ENCODE results near the gene ATAD3C.

The ATAD3C gene

GRCh38 chr1:1437033-1437903 lies 12.2 kb upstream of the ATAD3C start:
- in situ Hi-C loops (cut with MboI; ENCODE audit: low pct_unique_long_range_greater_than_20kb, low sequenced_read_pairs, unreplicated experiment) = no loop called here
- DNase-seq (ENCODE audit: low spot score) = peak; percentile 34
- TF ChIP-seq, protein P1, sequence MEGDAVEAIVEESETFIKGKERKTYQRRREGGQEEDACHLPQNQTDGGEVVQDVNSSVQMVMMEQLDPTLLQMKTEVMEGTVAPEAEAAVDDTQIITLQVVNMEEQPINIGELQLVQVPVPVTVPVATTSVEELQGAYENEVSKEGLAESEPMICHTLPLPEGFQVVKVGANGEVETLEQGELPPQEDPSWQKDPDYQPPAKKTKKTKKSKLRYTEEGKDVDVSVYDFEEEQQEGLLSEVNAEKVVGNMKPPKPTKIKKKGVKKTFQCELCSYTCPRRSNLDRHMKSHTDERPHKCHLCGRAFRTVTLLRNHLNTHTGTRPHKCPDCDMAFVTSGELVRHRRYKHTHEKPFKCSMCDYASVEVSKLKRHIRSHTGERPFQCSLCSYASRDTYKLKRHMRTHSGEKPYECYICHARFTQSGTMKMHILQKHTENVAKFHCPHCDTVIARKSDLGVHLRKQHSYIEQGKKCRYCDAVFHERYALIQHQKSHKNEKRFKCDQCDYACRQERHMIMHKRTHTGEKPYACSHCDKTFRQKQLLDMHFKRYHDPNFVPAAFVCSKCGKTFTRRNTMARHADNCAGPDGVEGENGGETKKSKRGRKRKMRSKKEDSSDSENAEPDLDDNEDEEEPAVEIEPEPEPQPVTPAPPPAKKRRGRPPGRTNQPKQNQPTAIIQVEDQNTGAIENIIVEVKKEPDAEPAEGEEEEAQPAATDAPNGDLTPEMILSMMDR (IDR thresholded peaks at IDR 0.05; ENCODE audit: extremely low read depth, insufficient read depth, missing control alignments) = no peak

GRCh38 chr1:1437904-1438376 lies 11.5 kb upstream of the ATAD3C start:
- in situ Hi-C loops (cut with MboI; ENCODE audit: low pct_unique_long_range_greater_than_20kb, low sequenced_read_pairs, unreplicated experiment) = no loop called here
- peak; percentile 71 for DNase-seq (ENCODE audit: low spot score)
- TF ChIP-seq, protein P1 (IDR thresholded peaks at IDR 0.05; ENCODE audit: extremely low read depth, insufficient read depth, missing control alignments) = peak; percentile 13

DNA sequence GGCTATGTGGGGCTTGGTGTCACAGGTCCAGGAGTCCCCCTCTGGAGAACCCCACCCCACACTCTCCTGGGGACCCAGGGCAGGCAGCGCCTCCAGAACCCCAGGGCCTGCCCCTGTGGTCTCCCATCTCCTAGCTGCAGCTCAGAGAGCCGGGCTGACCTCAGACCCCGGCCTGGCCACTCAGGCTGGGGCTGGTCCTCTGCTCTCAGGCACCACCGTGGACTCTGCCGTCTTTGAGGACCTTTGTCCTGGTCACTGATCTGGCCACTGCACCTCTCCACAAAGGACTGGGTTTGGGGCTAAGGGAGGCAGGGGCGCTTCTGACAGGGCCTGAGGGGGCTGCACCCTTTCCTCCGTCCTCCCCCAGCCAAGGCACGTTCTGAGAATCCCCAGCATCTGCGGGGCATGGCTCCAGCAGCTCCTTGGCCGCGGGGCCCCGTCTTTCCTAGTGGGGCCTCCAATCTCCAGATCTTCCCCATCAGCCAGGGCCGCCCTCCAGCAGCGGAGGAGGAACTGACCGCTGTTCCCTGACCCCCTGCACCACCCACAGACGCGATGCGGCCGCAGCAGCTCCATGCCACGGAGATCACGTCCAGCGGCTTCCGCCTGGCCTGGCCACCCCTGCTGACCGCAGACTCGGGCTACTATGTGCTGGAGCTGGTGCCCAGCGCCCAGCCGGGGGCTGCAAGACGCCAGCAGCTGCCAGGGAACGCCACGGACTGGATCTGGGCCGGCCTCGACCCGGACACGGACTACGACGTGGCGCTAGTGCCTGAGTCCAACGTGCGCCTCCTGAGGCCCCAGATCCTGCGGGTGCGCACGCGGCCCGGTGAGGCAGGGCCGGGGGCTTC lies 10.7 kb upstream of the ATAD3C start:
- in situ Hi-C loops (cut with MboI; ENCODE audit: low pct_unique_long_range_greater_than_20kb, low sequenced_read_pairs, unreplicated experiment) = no loop called here
- TF ChIP-seq, protein P1 (IDR thresholded peaks at IDR 0.05; ENCODE audit: extremely low read depth, insufficient read depth, missing control alignments) = no peak
- DNase-seq (ENCODE audit: low spot score) = peak; percentile 39

DNA sequence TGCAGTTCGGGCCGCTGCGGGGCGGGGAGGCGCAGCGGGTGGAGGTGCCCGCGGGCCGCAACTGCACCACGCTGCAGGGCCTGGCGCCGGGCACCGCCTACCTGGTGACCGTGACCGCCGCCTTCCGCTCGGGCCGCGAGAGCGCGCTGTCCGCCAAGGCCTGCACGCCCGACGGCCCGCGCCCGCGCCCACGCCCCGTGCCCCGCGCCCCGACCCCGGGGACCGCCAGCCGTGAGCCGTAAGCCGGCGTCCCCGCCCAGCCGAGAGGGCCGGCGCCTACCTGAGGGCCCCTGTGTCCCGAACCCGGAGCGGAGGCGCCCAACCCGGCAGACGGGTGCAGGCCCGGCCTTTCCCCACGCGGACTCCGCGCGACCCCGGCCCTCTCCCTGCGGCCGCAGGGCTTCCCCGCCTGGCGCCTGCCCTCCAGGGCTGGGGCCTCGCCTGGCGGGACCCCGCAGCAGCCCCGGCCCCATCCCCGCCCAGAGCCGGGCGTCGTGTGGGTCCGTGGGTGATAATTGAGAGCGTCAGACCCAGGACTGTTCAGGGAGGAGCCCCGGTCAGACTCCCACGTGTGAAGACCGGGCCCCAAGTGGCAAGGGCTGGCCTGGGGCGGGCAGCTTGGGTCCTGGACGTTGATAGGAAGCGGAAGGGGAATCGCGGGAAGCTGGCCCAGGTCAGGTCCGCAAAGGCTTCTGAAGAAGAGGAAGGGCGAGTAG lies 9.8 kb upstream of the ATAD3C start:
- in situ Hi-C loops (cut with MboI; ENCODE audit: low pct_unique_long_range_greater_than_20kb, low sequenced_read_pairs, unreplicated experiment) = no loop called here
- DNase-seq (ENCODE audit: low spot score) = no peak
- TF ChIP-seq, protein P1 (IDR thresholded peaks at IDR 0.05; ENCODE audit: extremely low read depth, insufficient read depth, missing control alignments) = no peak

DNA sequence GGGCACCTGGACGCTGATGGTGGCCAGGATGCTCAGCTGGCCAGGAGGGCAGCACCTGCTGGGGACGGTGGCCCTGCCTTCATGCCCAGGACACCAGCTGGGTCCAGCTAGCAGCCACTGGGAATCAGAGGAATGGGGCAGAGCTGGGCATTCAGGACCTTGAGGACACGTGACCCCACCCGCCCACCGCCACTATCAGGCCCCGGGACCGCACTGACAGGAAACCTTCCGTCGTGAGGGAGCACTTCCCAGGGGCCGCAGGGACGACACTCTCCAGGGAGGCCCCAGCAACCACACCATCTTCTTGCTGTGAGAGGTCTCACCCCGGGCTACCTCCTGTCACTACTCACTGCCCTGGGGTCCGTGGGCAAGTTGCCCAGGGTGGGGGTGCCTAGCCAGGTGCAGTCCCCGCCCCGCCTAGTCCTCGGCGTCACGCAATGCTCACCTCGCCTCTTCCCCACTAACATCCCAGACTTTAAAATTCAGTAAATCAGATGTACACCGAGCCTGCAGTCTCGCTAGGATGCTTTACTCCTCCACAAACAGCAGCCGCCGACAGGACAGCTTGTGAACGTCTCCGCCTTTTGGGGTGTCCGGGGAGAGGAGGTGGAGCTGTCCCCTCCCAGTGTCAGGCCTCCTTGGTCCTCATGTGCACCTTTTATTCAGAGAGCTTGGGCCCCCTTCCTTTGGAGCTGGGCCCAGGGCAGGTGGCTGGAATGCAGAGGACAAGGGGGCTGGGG lies 9.1 kb upstream of the ATAD3C start:
- no peak for DNase-seq (ENCODE audit: low spot score)
- TF ChIP-seq, protein P1 (IDR thresholded peaks at IDR 0.05; ENCODE audit: extremely low read depth, insufficient read depth, missing control alignments) = no peak
- in situ Hi-C loops (cut with MboI; ENCODE audit: low pct_unique_long_range_greater_than_20kb, low sequenced_read_pairs, unreplicated experiment) = no loop called here

Data from GM13977 (cell line).